ENCODE measurements around the gene INSYN2A. TPM values are rescaled to one million over a fixed set of nuclear protein-coding genes. Genes with fewer than 3 reads are reported as not detected.

INSYN2A gene
- total RNA-seq, 2 experiments from 2014 or later = not detected

DNA sequence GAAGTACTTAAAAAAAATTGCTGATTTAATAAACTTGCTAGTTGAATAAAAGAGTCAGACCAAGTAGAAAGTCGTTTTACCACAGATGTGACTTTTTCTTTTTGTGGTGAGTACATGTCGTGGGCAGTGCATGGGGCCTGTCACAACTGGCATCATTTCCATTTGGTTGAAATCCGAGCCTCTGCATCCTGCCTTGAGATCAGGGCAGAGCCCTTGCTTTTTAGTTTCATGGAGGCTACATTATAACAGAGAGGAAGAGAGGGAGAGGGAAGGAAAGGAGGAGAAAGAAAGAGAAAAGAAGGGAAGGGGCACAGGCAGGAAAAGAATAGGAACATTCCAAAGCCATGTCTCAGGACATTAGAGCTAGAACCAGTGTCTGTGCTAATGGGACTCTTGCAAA lies 20.4 kb upstream of the INSYN2A start:
- ChIA-PET CTCF (no interaction called here), POLR2A (no interaction called here)
- no peaks in the 10 kb centered on the region for H3K4me1 Mint-ChIP-seq (ENCODE audit: low read depth)
- H3K4me3 Mint-ChIP-seq = no peak overlapping the region
- no peaks in the 10 kb centered on the region for H3K36me3 Mint-ChIP-seq (ENCODE audit: low read depth)
- H3K27ac Mint-ChIP-seq = no peak overlapping the region
- no peak for ATAC-seq
- H3K27me3 Mint-ChIP-seq (ENCODE audit: low read depth) = no peaks in the 10 kb centered on the region
- no peak for DNase-seq
- no peaks in the 10 kb centered on the region for H3K9me3 Mint-ChIP-seq (ENCODE audit: insufficient read depth)

DNA sequence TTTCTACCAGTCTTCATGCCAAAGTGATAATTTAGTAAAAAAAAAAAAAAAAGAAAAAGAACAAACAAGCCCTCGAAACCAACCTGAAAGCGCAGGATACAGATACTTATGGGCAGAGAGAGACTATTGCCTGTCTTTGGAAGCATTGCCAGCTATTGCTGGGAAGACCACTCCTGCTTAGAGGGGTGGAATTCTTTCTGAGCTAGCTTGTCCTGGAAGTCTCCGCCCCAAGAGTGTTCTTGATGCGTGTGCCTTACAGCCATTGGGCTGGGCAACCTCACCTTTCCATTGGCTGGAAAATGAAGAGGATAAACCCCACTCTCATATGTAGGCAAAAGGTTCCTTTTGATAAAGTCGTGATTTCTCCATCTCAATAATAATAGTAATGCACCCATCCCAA lies 19.9 kb upstream of the INSYN2A start:
- Mint-ChIP-seq H3K27ac (no peak overlapping the region), H3K9me3 (ENCODE audit: insufficient read depth) (no peaks in the 10 kb centered on the region), H3K4me3 (no peak overlapping the region), H3K36me3 (ENCODE audit: low read depth) (no peaks in the 10 kb centered on the region), H3K4me1 (ENCODE audit: low read depth) (no peaks in the 10 kb centered on the region), H3K27me3 (ENCODE audit: low read depth) (no peaks in the 10 kb centered on the region)
- ATAC-seq = no peak
- CTCF ChIA-PET = no interaction called here
- POLR2A ChIA-PET = no interaction called here
- DNase-seq = no peak

DNA sequence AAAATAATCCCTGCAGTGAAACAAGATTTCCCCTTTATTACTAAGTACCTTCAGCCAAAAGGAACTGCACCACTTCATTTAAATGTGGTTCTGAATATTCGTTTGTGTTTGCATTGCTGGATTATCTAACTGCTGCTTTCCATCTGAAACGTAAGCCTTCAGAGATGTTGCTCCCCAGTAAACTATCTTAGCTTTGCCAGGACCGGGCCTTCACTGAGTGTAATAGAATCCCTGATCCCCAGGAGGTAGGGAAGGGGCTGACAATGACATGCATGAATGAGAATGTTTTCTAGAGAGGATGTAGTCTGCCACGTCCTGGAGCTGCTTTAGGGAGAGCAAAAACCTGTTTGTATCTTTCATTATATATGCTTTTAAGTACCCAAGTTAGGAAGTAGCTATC lies 19.5 kb upstream of the INSYN2A start:
- Mint-ChIP-seq H3K4me3 (no peak overlapping the region), H3K36me3 (ENCODE audit: low read depth) (no peaks in the 10 kb centered on the region), H3K27me3 (ENCODE audit: low read depth) (no peaks in the 10 kb centered on the region), H3K4me1 (ENCODE audit: low read depth) (no peaks in the 10 kb centered on the region), H3K9me3 (ENCODE audit: insufficient read depth) (no peaks in the 10 kb centered on the region), H3K27ac (no peak overlapping the region)
- CTCF ChIA-PET = no interaction called here
- no peak for DNase-seq
- ATAC-seq = no peak
- POLR2A ChIA-PET = no interaction called here

DNA sequence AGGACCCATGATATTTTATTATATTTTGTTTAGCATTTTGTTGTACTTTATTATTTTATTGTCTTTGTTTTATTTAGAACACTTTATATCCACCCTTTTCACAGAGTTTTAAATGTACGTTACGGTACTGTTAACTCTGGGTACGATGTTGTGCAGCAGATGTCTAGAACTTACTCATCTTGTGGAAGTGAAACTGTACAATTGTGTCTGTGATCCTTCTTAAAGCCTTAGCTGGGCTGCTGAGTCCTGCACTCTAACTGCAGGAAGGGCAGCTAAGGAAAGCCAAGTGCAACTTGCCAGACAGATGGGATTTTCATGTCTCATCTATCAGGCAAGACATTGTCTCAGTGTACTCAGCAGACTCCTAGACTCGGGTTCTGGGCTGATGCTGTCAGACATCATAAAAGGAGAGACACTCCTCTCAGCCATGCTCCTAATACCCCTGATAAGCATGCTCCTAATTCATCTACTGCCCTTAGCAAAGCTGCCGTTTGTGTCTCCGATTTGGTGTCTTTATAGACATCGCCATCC lies 14.6 kb upstream of the INSYN2A start:
- DNase-seq (no peak), ATAC-seq (no peak)
- CTCF ChIA-PET = no interaction called here
- no peaks in the 10 kb centered on the region for H3K4me1 Mint-ChIP-seq (ENCODE audit: low read depth)
- POLR2A ChIA-PET = no interaction called here
- no peaks in the 10 kb centered on the region for H3K36me3 Mint-ChIP-seq (ENCODE audit: low read depth)
- H3K4me3 Mint-ChIP-seq = no peak overlapping the region
- no peaks in the 10 kb centered on the region for H3K9me3 Mint-ChIP-seq (ENCODE audit: insufficient read depth)
- H3K27me3 Mint-ChIP-seq (ENCODE audit: low read depth) = no peaks in the 10 kb centered on the region
- H3K27ac Mint-ChIP-seq = no peak overlapping the region

DNA sequence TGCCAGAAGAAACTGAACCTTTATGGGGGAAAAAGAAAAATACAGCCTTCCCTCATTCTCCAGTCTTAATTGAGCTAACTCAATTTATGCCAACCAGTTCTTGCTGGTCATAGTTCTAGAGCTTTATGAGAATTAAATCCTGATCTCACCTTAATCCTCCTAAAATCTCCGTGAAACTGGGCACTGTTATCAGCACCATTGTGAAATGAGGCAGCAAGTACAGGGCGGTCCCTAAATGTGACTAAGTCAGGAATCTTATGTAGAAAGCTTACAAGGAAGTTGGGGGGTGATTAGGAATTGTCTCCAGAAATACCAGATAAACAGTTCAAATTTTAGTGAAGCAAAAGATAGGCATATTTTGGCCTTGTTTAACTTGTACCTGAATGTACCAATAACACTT lies 10.7 kb upstream of the INSYN2A start:
- H3K4me3 Mint-ChIP-seq = no peak overlapping the region
- CTCF ChIA-PET = no interaction called here
- H3K36me3 Mint-ChIP-seq (ENCODE audit: low read depth) = no peaks in the 10 kb centered on the region
- ATAC-seq (no peak), DNase-seq (no peak)
- POLR2A ChIA-PET = no interaction called here
- H3K4me1 Mint-ChIP-seq (ENCODE audit: low read depth) = no peaks in the 10 kb centered on the region
- H3K27me3 Mint-ChIP-seq (ENCODE audit: low read depth) = no peaks in the 10 kb centered on the region
- no peak overlapping the region for H3K27ac Mint-ChIP-seq
- no peaks in the 10 kb centered on the region for H3K9me3 Mint-ChIP-seq (ENCODE audit: insufficient read depth)

DNA sequence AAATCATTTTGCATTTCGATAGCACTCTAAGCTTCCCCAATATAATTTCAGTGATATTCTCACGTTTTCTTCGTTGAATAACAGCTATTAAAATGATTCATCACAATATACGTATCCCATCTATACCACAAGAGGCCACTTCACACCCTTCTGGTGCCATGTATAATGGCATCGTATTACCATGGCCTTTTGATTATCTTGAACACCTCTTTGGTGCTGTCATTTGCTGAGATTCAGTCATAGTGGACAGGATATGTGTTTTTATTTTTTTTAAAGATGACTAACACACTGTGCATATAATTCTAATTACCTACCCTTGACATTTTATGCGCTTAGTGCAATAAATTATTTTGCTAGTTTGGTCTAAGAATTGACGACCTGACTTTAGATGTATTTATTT lies 6.7 kb upstream of the INSYN2A start:
- Mint-ChIP-seq H3K4me3 (no peak overlapping the region), H3K36me3 (ENCODE audit: low read depth) (no peaks in the 10 kb centered on the region), H3K9me3 (ENCODE audit: insufficient read depth) (no peaks in the 10 kb centered on the region), H3K4me1 (ENCODE audit: low read depth) (no peaks in the 10 kb centered on the region), H3K27me3 (ENCODE audit: low read depth) (peaks cover 3% of the 10 kb centered on the region), H3K27ac (no peak overlapping the region)
- no peak for DNase-seq
- ChIA-PET POLR2A (no interaction called here), CTCF (no interaction called here)
- ATAC-seq = no peak

DNA sequence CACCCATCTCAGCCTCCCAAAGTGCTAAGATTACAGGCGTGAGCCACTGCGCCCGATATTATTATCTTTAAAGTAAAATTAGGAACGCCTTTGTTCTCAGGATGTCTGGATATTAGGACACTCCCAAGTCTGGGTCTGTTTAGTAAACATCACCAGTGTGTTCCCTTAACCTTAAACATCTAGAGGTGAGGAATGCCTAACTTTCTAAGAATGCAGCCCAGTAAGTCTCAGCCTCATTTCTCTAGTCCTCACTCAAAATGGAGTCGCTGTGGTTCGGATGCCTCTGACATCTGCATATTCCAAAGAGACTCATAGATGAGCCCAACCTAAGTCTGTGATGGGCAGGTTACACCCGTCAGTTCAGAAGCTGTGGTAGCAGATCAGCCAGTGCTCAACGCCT lies 4.3 kb upstream of the INSYN2A start:
- Mint-ChIP-seq H3K9me3 (ENCODE audit: insufficient read depth) (no peaks in the 10 kb centered on the region), H3K27me3 (ENCODE audit: low read depth) (peaks cover 15% of the 10 kb centered on the region), H3K4me3 (no peak overlapping the region), H3K36me3 (ENCODE audit: low read depth) (no peaks in the 10 kb centered on the region), H3K4me1 (ENCODE audit: low read depth) (peaks cover 2% of the 10 kb centered on the region), H3K27ac (no peak overlapping the region)
- ChIA-PET CTCF (no interaction called here), POLR2A (no interaction called here)
- ATAC-seq (no peak), DNase-seq (no peak)

DNA sequence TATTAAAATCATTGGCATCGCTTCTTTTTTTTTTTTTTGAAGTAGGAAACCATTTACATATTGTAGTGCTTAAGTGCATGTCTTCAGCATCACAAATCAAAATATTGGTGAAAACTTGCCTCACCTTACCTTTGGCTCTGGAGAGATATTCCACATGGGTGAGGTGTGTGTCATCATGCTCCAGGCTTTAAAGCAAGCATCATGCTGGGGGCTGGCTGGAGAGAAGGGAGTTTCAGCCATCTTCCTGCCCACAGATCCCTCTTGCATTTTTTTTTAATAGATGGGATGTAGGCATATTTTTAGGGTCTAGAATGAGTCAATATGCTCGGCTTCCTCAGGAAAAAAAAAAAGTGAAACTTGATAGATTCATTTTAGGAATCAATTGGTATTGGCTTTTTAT lies 2.3 kb upstream of the INSYN2A start:
- ChIA-PET CTCF (no interaction called here), POLR2A (interaction anchor here (0.7 kb wide), 1 partner anchor 317 kb away, joined by 7 read pairs; no protein-coding TSS in a partner anchor)
- no peaks in the 10 kb centered on the region for H3K9me3 Mint-ChIP-seq (ENCODE audit: insufficient read depth)
- ATAC-seq (no peak), DNase-seq (no peak)
- no peaks in the 10 kb centered on the region for H3K36me3 Mint-ChIP-seq (ENCODE audit: low read depth)
- no peak overlapping the region for H3K27ac Mint-ChIP-seq
- H3K4me3 Mint-ChIP-seq = no peak overlapping the region
- H3K4me1 Mint-ChIP-seq (ENCODE audit: low read depth) = peaks cover 2% of the 10 kb centered on the region
- peaks cover 24% of the 10 kb centered on the region for H3K27me3 Mint-ChIP-seq (ENCODE audit: low read depth)

DNA sequence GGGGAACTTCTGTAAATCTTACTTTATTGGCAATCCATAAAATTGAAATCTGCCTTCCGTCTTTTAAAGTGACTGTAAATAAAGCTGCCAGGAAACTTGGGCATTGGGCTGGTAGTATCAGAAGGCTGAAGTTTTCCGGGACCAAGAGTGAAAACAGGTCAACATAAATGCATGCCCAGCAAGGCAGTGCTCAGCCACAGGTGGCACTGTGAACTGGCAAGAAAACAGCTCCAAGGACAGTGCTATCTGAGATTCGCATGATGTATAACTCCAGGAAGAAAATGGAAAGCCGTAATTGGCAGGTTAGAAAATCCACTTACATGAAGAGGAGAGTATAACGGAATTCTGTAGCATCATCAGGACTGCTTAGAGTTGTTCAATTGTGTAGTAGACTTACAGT lies 1.9 kb upstream of the INSYN2A start:
- Mint-ChIP-seq H3K4me3 (no peak overlapping the region), H3K4me1 (ENCODE audit: low read depth) (peaks cover 2% of the 10 kb centered on the region), H3K9me3 (ENCODE audit: insufficient read depth) (no peaks in the 10 kb centered on the region), H3K27ac (no peak overlapping the region), H3K36me3 (ENCODE audit: low read depth) (no peaks in the 10 kb centered on the region), H3K27me3 (ENCODE audit: low read depth) (peaks cover 27% of the 10 kb centered on the region)
- ChIA-PET POLR2A (no interaction called here), CTCF (no interaction called here)
- DNase-seq = no peak
- ATAC-seq = no peak

DNA sequence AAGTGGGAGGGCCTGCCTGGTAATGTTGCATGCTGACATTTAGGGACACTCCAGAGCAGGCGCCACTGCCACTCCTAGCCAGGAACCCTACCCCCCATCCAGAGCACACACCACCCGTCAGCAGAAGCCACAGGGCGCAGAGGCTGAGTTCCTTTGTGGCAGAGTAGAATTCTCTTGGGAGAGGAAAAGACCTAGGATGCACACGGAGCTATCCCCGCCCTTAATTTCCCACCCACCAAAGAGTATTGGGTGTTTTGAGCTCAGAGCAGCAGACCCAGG lies 702 bp upstream of the INSYN2A start:
- Mint-ChIP-seq H3K27ac (no peak overlapping the region), H3K4me3 (no peak overlapping the region), H3K4me1 (ENCODE audit: low read depth) (peaks cover 2% of the 10 kb centered on the region), H3K9me3 (ENCODE audit: insufficient read depth) (no peaks in the 10 kb centered on the region), H3K36me3 (ENCODE audit: low read depth) (no peaks in the 10 kb centered on the region), H3K27me3 (ENCODE audit: low read depth) (peaks cover 31% of the 10 kb centered on the region)
- CTCF ChIA-PET = no interaction called here
- ATAC-seq = no peak
- POLR2A ChIA-PET = no interaction called here
- no peak for DNase-seq

DNA sequence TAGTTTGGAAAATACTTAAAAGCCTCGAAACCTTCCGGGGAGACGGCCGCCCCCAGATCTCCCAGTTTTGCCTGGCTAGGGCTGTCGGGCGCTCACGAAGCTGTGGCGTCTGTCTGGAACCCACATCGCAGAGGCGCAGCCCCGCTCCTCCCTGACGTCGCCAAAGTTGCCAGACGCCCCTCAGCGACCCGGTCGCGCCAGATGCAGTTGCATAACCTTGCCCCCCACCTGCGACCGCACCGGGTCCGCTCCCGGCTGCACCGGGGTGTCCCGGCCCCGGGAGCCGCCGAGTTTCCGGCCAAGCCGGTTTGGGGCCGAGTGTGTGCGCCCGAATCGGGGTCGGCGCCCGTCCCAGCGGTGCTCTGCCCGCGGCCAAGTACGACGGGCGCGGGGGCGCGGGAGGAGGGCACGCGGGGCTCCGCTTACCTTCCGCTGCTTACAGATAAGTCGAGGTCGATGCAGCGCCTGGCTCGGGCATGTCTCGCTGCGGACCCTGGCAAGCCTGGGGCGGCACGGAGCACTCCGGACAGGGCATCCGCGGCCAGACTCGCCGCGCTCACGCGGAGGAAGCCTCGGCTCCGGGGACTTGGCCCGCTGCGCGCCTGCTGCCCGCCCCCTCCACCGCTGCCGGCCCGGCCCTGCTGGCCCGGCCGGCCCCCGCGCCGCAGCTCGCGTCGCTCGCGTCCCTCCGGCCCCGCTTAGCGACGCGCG lies 665 bp downstream of the INSYN2A start:
- POLR2A ChIA-PET = no interaction called here
- Mint-ChIP-seq H3K27ac (no peak overlapping the region), H3K9me3 (ENCODE audit: insufficient read depth) (no peaks in the 10 kb centered on the region), H3K4me3 (no peak overlapping the region), H3K4me1 (ENCODE audit: low read depth) (peaks cover 2% of the 10 kb centered on the region), H3K36me3 (ENCODE audit: low read depth) (no peaks in the 10 kb centered on the region), H3K27me3 (ENCODE audit: low read depth) (peaks cover 33% of the 10 kb centered on the region)
- DNase-seq = no peak
- no peak for ATAC-seq
- CTCF ChIA-PET = no interaction called here

DNA sequence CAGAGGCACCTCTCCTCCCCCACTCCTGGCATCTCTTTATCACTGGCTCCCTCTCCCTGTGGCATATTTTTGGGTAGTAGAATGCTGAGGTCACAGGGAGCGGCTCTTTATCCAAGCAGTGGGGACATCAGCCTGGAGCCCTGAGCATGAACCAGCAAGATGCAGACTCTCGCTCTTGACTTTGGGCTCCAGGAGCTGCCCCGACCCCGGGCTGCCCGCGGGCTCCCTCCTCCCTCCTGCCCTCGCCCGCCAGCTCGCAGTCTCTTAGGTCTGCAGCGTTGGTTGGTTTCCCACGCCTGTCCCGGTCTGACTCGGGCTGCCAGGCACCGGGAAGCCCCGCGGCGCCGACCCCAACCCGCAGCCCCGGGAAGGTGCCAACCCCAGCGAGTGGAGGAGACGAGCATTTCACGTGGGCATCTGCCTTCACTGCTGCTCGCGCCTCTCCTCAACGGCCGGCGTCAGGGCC lies 1.3 kb downstream of the INSYN2A start:
- Mint-ChIP-seq H3K9me3 (ENCODE audit: insufficient read depth) (no peaks in the 10 kb centered on the region), H3K36me3 (ENCODE audit: low read depth) (no peaks in the 10 kb centered on the region), H3K4me1 (ENCODE audit: low read depth) (peaks cover 2% of the 10 kb centered on the region), H3K4me3 (no peak overlapping the region), H3K27ac (no peak overlapping the region), H3K27me3 (ENCODE audit: low read depth) (peaks cover 34% of the 10 kb centered on the region)
- ChIA-PET CTCF (no interaction called here), POLR2A (no interaction called here)
- DNase-seq (no peak), ATAC-seq (no peak)

DNA sequence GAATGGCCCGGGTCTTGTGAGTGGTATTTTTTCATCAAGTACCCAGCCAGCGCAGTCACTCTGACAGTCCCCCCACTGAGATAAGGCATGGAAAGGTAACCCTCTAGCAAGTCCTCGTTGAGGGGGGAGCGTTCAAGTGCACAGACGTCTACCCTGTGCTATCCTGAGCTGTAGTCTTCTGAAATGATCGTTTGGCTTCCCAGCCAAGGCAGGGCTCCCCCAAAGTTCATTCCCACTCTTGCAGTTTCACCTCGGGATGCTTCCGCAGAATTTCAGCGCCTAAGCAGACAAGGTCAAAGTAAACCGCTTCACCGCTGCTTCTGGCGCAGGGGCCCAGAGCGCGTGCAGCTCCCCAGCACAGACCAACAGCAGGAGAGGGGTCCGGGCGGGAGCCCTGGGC lies 1.8 kb downstream of the INSYN2A start:
- Mint-ChIP-seq H3K36me3 (ENCODE audit: low read depth) (no peaks in the 10 kb centered on the region), H3K9me3 (ENCODE audit: insufficient read depth) (no peaks in the 10 kb centered on the region), H3K27me3 (ENCODE audit: low read depth) (peaks cover 34% of the 10 kb centered on the region), H3K4me1 (ENCODE audit: low read depth) (peaks cover 2% of the 10 kb centered on the region), H3K4me3 (no peak overlapping the region), H3K27ac (no peak overlapping the region)
- ChIA-PET POLR2A (interaction anchor here (0.6 kb wide), 1 partner anchor 431 kb away, joined by 4 read pairs; no protein-coding TSS in a partner anchor), CTCF (no interaction called here)
- no peak for ATAC-seq
- DNase-seq = no peak
